Sciatic nerve (tissue), 2 donors: ENCODE results near the gene ZNF630. TPM values are rescaled to one million over a fixed set of nuclear protein-coding genes. Genes with fewer than 3 reads are reported as not detected.
"Not testable (repeated sequence)": the region's sequence is repeated elsewhere in the genome, so short reads cannot be mapped to it uniquely, and the experiment has no call there.

ENCODE experiments used
- ATAC-seq: fragments of 200-7000 bp; cut with Tn5 transposase; one replicate; pipeline ENCODE4 v1.9.1; 2020; ENCODE audit warnings: mild to moderate bottlenecking, moderate library complexity
- DNase-seq: peaks from one replicate; pipeline ENCODE4 v3.0.0-alpha.2; 2020; ENCODE audit warnings: low spot score
- intact Hi-C: fragments of 100-400 bp; cut with DNase I; formaldehyde crosslinking; loops from one replicate; pipeline ENCODE4 v1.14.2; 2022
- total RNA-seq: library from RNA; stranded (reverse); fragmentation: NEBNext Ultra II Directional; extraction: Animal tissue kit (Norgen Biotek cat#: 25700); gene quantifications from one replicate; pipeline ENCODE4 v1.2.1, GENCODE V29; 2021
- donor health status: DM: no; HTN: no; CAD: no.
- donor health status: DM: no; HTN: no; CAD: no.

Gene ZNF630
- total RNA-seq, 1 donor from 2014 or later, result 5.4 TPM

GRCh38 chrX:48035891-48036290, 35.5 kb downstream of the ZNF630 start:
- no peak for ATAC-seq
- intact Hi-C loops, result loop anchor here (10.0 kb wide), 1 partner anchor 151 kb away; no protein-coding TSS in a partner anchor
- DNase-seq, result no peak

DNA sequence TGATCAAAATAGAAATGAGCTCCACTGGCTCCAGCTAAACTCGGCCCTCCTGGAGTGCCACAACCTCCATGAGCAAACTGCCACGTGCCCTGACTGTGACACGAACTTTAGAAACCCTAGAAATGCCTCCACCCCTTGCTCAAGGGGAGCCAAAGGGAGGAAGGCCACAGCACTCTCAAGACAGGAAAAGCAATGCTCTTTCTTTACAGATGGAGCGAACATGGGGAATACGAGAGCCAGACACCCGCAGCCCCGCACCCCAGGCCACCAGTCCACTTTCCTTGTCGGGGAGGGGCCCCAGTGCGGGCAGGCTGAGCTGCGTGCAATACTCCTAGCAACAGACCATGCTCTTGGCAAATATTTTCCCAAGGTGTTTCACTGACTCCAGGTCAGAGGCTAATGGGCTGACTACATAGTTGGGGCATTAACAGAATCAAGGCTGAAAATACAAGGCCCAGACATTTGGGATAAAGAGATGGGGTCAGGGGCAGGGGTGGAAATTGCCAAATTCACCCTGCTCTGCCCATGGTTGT, 40.7 kb downstream of the ZNF630 start:
- DNase-seq, ATAC-seq: not testable (repeated sequence)
- intact Hi-C loops, result loop anchor here (10.0 kb wide), 1 partner anchor 146 kb away; no protein-coding TSS in a partner anchor

DNA sequence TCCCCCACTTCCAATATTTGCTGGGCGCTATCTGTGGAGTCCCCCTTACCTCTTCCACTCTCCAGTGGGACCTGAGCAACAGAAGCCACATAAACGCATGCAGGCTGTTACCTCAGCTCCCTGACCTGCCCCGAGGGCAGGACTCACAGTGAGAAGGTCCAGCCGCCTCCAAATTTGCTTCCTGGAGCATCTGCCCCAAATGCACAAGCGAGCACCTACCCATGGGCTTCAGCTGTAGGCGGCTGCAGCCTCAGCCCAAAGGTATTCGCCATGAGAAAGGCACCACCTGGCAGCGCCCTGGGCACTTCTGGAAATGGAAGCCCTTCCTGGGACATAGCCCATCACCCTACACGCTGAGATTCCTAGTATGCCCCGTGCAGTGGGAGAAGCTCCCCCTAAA, 41.2 kb downstream of the ZNF630 start:
- intact Hi-C loops, result loop anchor here (10.0 kb wide), 1 partner anchor 145 kb away; no protein-coding TSS in a partner anchor
- no peak for ATAC-seq
- no peak for DNase-seq

- ATAC-seq (no peak), DNase-seq (no peak)
- intact Hi-C loops, result no loop called here
Measured at GRCh38 chrX:48028091-48028490, 43.3 kb downstream of the ZNF630 start.

- intact Hi-C loops, DNase-seq, ATAC-seq: not testable (repeated sequence)
Measured at GRCh38 chrX:48027545-48027944, 43.9 kb downstream of the ZNF630 start.

- ATAC-seq, result peak; percentile 68
- DNase-seq, result no peak
Measured at GRCh38 chrX:48025561-48025960, 45.9 kb downstream of the ZNF630 start.

GRCh38 chrX:48022738-48023137, 48.7 kb downstream of the ZNF630 start:
- DNase-seq, result no peak
- intact Hi-C loops, result no loop called here
- no peak for ATAC-seq

More at GRCh38 chrX:48025561-48025960, 45.9 kb downstream of the ZNF630 start:
- intact Hi-C loops, result no loop called here

GRCh38 chrX:48022100-48022499, 49.3 kb downstream of the ZNF630 start:
- intact Hi-C loops, result no loop called here
- ATAC-seq (no peak), DNase-seq (no peak)

- intact Hi-C loops, result no loop called here
- peak; percentile 90 for ATAC-seq
Measured at GRCh38 chrX:48021026-48021900, 50.2 kb downstream of the ZNF630 start.

DNA sequence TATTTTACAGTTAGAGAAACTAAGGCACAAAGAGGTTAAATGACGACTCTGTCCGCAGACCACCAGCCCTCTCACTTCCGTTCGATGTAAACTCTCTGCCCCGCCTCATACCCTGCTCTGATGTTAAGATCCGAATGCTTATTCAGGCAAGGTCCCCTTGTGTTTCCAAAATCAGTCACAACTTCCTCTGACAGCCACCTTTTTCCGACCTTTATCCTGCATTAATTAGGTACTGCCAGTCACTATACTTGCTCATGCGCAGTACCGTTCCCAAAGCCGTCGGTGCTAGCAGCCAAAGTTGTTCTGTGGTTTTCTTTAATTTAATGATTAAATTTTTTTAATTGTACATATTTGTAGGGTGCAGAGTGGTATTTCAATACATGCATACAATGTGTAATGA, 51.0 kb downstream of the ZNF630 start:
- DNase-seq, ATAC-seq, intact Hi-C loops: not testable (repeated sequence)

More at GRCh38 chrX:48021026-48021900, 50.2 kb downstream of the ZNF630 start:
- peak; percentile 78 for DNase-seq

DNA sequence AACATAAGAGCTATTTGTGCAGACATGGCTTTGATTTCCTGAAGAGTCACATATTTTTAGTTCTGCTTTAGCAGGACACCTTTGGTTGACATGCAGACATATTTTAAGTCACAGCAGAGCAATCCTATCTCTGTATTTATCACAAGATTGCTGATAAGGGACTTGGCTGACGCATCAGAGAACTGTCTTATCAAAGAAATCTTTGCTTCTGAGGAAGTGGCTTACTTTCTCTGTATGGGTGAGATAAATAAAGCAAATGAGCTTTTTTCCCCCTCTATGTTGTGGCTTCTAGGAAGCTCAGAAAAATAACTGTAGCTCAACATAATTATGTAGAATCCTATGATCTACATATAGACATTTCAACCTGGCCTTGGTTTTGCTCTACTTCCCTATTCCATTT, 51.5 kb downstream of the ZNF630 start:
- intact Hi-C loops, result not testable (repeated sequence)

GRCh38 chrX:48016583-48017310, 54.7 kb downstream of the ZNF630 start:
- intact Hi-C loops, ATAC-seq, DNase-seq: not testable (repeated sequence)

More for the DNA sequence above, 51.5 kb downstream of the ZNF630 start:
- DNase-seq, ATAC-seq: not testable (repeated sequence)

DNA sequence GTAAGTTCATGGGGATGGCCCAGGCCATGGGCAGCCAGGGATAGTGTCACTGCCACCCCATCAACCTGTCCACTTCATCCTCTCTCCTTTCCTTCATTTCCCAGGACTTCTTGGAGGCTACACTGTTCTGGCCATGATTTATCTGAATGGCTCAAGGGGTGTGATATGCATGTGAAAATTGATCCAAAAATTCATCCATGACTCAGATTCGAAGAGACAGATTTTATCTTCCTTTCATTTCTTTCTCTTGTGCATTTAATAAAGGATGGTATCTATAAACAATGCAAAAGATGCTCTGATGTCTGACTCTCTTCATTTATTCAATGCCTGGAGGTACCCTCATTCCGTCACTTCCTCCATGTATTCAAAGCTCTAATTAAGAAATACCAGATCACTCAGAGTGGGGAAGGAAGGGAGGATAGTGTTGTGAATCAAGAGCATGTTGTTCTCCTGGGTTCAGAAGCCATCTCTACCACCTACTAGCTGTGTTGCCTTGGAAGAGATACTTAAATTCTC, 61.9 kb downstream of the ZNF630 start:
- DNase-seq, intact Hi-C loops, ATAC-seq: not testable (repeated sequence)

Other genes with a start within 250 kb of the ZNF630 start
- 9.3 TPM for gene ZNF81, start 234.7 kb downstream of the ZNF630 start, total RNA-seq
- gene ZNF182, start 67.7 kb downstream of the ZNF630 start, total RNA-seq, result 8.8 TPM
- gene SPACA5, start 64.7 kb downstream of the ZNF630 start, total RNA-seq, result not detected
- gene SPACA5B, start 59.0 kb upstream of the ZNF630 start, total RNA-seq, result not detected
- not detected for gene SSX5, start 125.2 kb upstream of the ZNF630 start, total RNA-seq
- not detected for gene SSX1, start 183.8 kb upstream of the ZNF630 start, total RNA-seq